Loucy (cell line): ENCODE results near the gene F11.

ENCODE experiments used
- H2AFZ ChIP-seq: fragments of 200-600 bp; sonication (generic); 2 replicates; pipeline ENCODE4 v1.6.0; 2016; ENCODE audit warnings: antibody characterized with exemption, mild to moderate bottlenecking, low read length, moderate library complexity
- H3F3A ChIP-seq: fragments of 200-600 bp; 2 replicates; pipeline ENCODE4 v1.6.0; 2016; ENCODE audit warnings: antibody characterized with exemption, low read depth, mild to moderate bottlenecking
- H3K27me3 ChIP-seq: fragments of 200-600 bp; sonication (generic); 2 replicates; pipeline ENCODE4 v1.6.1; 2014; ENCODE audit warnings: low read length, mild to moderate bottlenecking; ENCODE audit not compliant: insufficient read depth, poor library complexity, severe bottlenecking
- H3K36me3 ChIP-seq: fragments of 200-600 bp; sonication (generic); 2 replicates; pipeline ENCODE4 v1.6.1; 2016; ENCODE audit warnings: low read length; ENCODE audit not compliant: insufficient read depth
- H3K4me1 ChIP-seq: fragments of 200-600 bp; sonication (generic); 2 replicates; pipeline ENCODE4 v1.5.1; 2014; ENCODE audit warnings: low read length, mild to moderate bottlenecking; ENCODE audit not compliant: insufficient read depth, poor library complexity, severe bottlenecking
- H3K4me2 ChIP-seq: fragments of 200-600 bp; sonication (generic); 2 replicates; pipeline ENCODE4 v1.6.0; 2014; ENCODE audit warnings: antibody characterized with exemption, low read length, low read depth, mild to moderate bottlenecking; ENCODE audit not compliant: poor library complexity, severe bottlenecking
- H3K4me3 ChIP-seq: fragments of 200-600 bp; sonication (generic); 2 replicates; pipeline ENCODE4 v1.5.1; 2014; ENCODE audit warnings: low read length, mild to moderate bottlenecking, mixed read lengths; ENCODE audit not compliant: poor library complexity, severe bottlenecking
- H3K79me2 ChIP-seq: fragments of 200-600 bp; sonication (generic); 2 replicates; pipeline ENCODE4 v1.6.1; 2014; ENCODE audit warnings: low read length; ENCODE audit not compliant: insufficient read depth
- H3K9ac ChIP-seq: fragments of 200-600 bp; sonication (generic); 2 replicates; pipeline ENCODE4 v1.6.0; 2014; ENCODE audit warnings: mild to moderate bottlenecking, low read depth, low read length, moderate library complexity; ENCODE audit not compliant: poor library complexity, severe bottlenecking
- H3K9me2 ChIP-seq: fragments of 200-600 bp; sonication (generic); replicated peaks from 2 replicates; pipeline ENCODE4 v1.6.1; 2016; ENCODE audit warnings: low read depth, low read length, mixed read lengths
- H3K9me3 ChIP-seq: fragments of 200-600 bp; sonication (generic); 2 replicates; pipeline ENCODE4 v1.6.1; 2014; ENCODE audit warnings: mild to moderate bottlenecking, antibody characterized with exemption, low read length, low read depth; ENCODE audit not compliant: insufficient read depth
- H4K20me1 ChIP-seq: fragments of 200-600 bp; sonication (generic); 2 replicates; pipeline ENCODE4 v1.6.0; 2014; ENCODE audit warnings: antibody characterized with exemption, low read length, mild to moderate bottlenecking; ENCODE audit not compliant: insufficient read depth, poor library complexity, severe bottlenecking
- EZH2phosphoT487 ChIP-seq: fragments of 200-600 bp; IDR thresholded peaks from 2 replicates; pipeline ENCODE4 v1.6.1; 2018; ENCODE audit warnings: antibody characterized with exemption, mild to moderate bottlenecking, moderate library complexity, borderline replicate concordance
- TF ChIP-seq, protein P1 (sequence below): fragments of 200-600 bp; sonication (generic); conservative IDR thresholded peaks from 2 replicates; pipeline ENCODE4 v1.5.1; 2014; ENCODE audit warnings: mild to moderate bottlenecking, antibody characterized with exemption, low read length

Gene F11

DNA sequence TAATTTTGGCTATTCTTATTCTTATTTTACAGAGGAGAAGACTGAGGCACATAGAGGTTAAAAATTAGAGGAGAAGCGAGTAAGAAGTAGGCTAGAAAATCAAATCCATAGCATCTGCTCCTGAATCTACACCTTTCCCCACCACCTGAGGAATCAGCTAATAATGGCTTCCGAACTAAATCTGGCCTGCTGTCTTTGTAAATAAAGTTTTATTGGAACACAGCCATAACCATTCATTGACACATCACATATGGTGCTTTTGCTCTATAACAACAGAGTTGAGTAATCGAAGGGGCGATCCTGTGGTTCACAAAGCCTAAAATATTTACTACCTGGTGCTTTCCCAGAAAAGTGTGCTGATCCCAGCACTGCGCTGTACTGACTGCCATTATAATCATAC is 38.2 kb downstream of the F11 start:
- H3K9me3 ChIP-seq = no peaks in the 10 kb centered on the region
- TF ChIP-seq, protein P1, sequence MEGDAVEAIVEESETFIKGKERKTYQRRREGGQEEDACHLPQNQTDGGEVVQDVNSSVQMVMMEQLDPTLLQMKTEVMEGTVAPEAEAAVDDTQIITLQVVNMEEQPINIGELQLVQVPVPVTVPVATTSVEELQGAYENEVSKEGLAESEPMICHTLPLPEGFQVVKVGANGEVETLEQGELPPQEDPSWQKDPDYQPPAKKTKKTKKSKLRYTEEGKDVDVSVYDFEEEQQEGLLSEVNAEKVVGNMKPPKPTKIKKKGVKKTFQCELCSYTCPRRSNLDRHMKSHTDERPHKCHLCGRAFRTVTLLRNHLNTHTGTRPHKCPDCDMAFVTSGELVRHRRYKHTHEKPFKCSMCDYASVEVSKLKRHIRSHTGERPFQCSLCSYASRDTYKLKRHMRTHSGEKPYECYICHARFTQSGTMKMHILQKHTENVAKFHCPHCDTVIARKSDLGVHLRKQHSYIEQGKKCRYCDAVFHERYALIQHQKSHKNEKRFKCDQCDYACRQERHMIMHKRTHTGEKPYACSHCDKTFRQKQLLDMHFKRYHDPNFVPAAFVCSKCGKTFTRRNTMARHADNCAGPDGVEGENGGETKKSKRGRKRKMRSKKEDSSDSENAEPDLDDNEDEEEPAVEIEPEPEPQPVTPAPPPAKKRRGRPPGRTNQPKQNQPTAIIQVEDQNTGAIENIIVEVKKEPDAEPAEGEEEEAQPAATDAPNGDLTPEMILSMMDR = no peak
- TF ChIP-seq EZH2phosphoT487 = no peak
- no peak overlapping the region for H3K4me2 ChIP-seq
- H4K20me1 ChIP-seq = no peaks in the 10 kb centered on the region
- H3K4me3 ChIP-seq = no peak overlapping the region
- no peak overlapping the region for H3K9ac ChIP-seq
- no peaks in the 10 kb centered on the region for H3F3A ChIP-seq
- no peak overlapping the region for H2AFZ ChIP-seq
- no peaks in the 10 kb centered on the region for H3K36me3 ChIP-seq
- no peaks in the 10 kb centered on the region for H3K27me3 ChIP-seq
- no peaks in the 10 kb centered on the region for H3K9me2 ChIP-seq
- no peaks in the 10 kb centered on the region for H3K79me2 ChIP-seq
- no peaks in the 10 kb centered on the region for H3K4me1 ChIP-seq

DNA sequence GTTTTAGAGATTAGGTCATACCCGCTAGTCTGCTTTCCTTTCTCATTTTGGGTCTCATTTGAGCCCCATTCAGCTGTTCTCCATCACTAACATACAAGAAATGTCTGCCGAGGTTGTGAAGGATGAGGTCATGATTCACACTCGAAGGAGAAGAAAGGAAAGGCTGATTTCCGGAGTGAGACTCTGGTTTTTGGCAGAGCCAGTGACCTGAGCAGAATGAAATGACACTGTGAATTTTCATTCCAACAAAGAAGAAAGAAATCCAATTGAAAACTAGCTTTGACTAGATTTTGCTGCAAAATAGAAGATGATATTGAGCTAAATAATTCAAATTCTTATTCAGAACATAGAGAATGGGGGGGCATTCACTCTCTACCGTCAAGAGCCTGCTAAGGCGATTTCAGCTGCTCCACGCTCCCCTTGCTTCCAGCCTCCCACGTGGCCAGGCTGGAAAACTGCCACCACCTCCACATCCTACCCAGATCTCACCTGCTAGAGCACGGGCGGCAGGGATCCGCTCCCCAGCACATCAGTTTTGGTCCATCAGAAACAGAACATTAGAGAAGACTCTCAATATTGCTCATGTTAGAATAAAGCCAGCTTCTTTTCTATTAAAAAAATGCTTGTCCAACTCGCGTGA is 39.0 kb downstream of the F11 start:
- H4K20me1 ChIP-seq = no peaks in the 10 kb centered on the region
- no peaks in the 10 kb centered on the region for H3K79me2 ChIP-seq
- H3K27me3 ChIP-seq = no peaks in the 10 kb centered on the region
- TF ChIP-seq EZH2phosphoT487 = no peak
- TF ChIP-seq, protein P1 = no peak
- no peak overlapping the region for H2AFZ ChIP-seq
- no peaks in the 10 kb centered on the region for H3K9me3 ChIP-seq
- no peaks in the 10 kb centered on the region for H3F3A ChIP-seq
- H3K36me3 ChIP-seq = no peaks in the 10 kb centered on the region
- H3K4me3 ChIP-seq = no peak overlapping the region
- no peak overlapping the region for H3K4me2 ChIP-seq
- H3K4me1 ChIP-seq = no peaks in the 10 kb centered on the region
- H3K9ac ChIP-seq = no peak overlapping the region
- no peaks in the 10 kb centered on the region for H3K9me2 ChIP-seq

DNA sequence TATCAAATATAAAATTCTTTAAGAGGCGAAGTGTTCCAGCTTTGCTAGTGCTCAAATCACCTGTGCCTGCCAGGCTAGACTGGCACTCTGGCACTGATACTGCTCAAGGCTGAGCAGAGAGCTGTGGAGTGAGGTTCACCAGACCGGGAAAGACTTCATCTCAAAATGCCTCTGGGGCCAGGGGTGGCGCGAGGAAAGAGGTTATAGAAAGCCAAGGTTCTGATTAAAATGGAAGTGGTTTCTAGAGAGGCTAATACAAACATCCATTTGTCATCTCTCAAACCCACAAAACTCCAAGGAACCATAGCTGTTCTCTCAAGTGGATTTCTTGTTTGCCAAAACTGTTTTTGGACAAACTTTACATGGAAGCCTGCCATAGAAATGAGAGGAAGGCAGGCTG is 41.5 kb downstream of the F11 start:
- H3K9ac ChIP-seq = no peak overlapping the region
- no peak overlapping the region for H3K4me2 ChIP-seq
- no peaks in the 10 kb centered on the region for H3K9me2 ChIP-seq
- H3K4me1 ChIP-seq = no peaks in the 10 kb centered on the region
- H3F3A ChIP-seq = no peaks in the 10 kb centered on the region
- H3K4me3 ChIP-seq = no peak overlapping the region
- H2AFZ ChIP-seq = no peak overlapping the region
- no peaks in the 10 kb centered on the region for H3K79me2 ChIP-seq
- no peaks in the 10 kb centered on the region for H4K20me1 ChIP-seq
- H3K27me3 ChIP-seq = no peaks in the 10 kb centered on the region
- TF ChIP-seq, protein P1 = no peak
- no peak for TF ChIP-seq EZH2phosphoT487
- H3K9me3 ChIP-seq = no peaks in the 10 kb centered on the region
- no peaks in the 10 kb centered on the region for H3K36me3 ChIP-seq
